GM18909 (cell line): ENCODE results near the gene CCDC120.

Experiments
- ATAC-seq: cut with Tn5 transposase; IDR thresholded peaks from one replicate; pipeline ENCODE4 v1.9.1; 2021; ENCODE audit warnings: mild to moderate bottlenecking; ENCODE audit not compliant: unreplicated experiment, poor library complexity

Gene CCDC120, protein sequence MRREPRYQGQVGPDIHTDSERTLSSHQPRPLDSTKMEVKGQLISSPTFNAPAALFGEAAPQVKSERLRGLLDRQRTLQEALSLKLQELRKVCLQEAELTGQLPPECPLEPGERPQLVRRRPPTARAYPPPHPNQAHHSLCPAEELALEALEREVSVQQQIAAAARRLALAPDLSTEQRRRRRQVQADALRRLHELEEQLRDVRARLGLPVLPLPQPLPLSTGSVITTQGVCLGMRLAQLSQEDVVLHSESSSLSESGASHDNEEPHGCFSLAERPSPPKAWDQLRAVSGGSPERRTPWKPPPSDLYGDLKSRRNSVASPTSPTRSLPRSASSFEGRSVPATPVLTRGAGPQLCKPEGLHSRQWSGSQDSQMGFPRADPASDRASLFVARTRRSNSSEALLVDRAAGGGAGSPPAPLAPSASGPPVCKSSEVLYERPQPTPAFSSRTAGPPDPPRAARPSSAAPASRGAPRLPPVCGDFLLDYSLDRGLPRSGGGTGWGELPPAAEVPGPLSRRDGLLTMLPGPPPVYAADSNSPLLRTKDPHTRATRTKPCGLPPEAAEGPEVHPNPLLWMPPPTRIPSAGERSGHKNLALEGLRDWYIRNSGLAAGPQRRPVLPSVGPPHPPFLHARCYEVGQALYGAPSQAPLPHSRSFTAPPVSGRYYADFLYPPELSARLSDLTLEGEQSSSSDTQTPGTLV

GRCh38 chrX:49058794-49059193 lies at the start of gene CCDC120:
Gene CCDC120, plus strand, starts transcription at chrX:49058999. Its CDS starts 3,043 bp downstream, at chrX:49062042.
- ATAC-seq: no peak

- no peak for ATAC-seq
Measured at GRCh38 chrX:49019050-49019449, 39.7 kb upstream of the CCDC120 start.

DNA sequence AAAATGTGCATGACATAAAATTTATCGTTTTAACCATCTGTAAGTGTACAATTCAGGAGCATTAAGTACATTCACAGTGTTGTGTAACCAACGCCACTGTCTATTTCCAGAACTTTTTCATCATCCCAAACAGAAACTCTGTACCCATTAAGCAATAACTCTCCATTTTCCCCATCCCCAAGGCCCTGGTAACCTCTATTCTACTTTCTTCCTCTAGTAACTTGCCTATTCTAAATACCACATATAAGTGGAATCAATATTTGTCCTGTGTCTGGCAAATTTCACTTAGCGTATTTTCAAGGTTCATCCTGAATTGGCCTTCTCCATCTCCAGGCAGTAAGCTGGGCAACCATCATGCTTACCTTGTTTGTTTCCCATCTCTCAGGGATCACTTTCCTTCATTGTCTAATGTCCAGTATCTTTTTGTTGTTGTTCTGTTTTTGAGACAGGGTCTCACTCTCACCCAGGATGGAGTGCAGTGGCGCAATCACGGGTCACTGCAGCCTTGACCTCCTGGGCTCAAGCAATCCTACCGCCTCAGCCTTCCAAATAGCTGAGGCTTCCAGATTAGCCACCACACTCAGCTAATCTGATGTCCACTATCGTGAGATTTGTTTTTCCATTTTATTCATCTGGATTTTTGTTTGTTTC lies 39.1 kb upstream of the CCDC120 start:
- ATAC-seq: no peak

DNA sequence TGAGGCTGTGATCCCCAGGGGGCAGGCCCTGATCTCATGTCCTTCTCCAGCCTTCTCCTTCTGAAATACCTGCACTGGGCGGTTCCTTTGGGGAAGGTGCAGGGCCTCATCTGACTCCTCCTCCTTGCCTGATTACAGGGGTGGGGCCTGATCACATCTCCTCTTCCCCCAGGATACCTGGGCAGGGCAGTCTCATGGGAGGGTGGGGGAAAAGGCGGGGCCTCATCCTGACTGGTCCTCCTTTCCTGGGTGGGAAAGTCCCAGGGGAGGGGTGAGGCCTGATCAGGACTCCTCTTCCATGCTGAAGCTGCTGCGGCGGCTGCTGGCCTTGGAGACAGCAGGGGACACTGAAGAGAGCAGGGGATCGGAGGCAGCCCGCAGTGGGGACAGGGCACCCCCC lies 28.9 kb upstream of the CCDC120 start:
- ATAC-seq: no peak

DNA sequence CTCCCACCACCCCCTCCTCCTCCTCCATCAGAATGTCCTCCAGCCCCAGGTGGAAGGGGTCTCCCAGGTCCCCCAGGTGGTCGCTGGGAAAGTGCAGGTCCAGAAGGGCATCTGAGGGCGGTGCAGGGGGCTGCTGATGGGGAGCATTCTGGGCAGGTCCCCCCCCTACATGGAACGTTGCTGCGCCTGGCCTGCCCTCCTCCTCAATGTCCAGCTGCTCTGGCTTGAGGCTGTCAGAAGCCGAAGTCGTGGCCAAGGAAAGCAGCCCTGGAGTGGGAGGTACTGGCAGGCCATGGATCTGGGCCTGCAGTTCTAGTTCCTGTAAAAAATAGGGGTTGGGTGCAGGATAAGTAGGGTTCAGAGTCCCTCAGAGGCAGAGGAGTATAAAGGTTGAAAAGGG lies 28.5 kb upstream of the CCDC120 start:
- no peak for ATAC-seq

DNA sequence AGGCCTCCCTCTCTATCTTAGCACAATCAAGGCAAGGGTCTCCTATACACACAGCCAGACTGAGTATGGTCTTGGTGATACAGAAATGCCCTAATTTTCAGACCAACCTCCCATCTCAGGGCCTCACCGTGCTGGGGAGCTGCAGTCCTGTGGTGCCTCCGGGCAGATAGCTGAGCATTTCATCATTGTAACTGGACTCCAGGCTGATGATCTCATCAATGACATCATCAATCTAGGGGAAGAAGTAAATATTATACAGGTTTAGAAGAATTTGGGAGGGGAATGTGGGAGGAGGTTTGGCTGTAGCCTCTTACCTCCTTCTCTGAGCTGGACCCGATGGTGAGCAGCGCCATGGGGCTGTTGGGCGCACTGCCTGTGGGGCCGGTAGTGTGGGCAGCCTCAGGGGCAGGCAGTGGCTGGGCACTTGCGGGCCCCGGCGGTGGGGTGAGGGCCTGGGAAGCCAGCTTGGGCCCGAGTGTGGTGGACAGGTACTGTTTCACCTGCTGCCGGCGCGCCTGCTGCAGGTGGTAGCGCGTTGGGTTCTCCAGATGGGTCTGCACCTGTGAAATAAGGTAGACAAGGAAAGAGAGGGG lies 20.8 kb upstream of the CCDC120 start:
- no peak for ATAC-seq

- ATAC-seq: no peak
Measured at GRCh38 chrX:49039598-49040375, 19.0 kb upstream of the CCDC120 start.

DNA sequence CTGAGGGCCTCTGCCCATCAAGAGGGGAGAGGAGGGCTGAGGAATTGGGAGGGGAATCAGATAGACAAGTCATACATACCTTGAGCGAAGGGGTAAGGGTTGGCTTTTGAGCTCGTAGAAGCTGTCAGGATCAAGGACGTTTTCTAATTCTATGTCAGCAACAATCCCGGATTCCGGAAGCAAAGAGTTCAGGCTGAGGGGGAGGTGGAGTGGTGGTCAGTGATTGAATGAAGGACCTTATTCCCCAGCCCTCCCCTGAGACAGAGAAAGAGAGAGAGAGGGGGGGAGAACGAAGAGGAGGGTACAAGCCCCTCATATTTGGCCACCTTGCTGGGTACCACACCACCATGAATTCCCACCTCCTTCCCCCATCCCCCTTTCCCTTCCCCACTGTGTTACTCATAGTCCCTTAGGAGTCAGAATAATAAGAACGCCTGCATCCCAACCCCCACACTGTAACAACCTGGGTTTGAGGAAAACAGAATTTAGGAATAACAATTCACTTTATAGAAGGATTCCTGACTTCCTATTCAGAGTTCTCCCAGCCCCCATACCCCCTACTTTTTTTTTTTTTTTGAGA lies 18.3 kb upstream of the CCDC120 start:
- ATAC-seq: no peak

- ATAC-seq: no peak
Measured at GRCh38 chrX:49041744-49042580, 16.8 kb upstream of the CCDC120 start.

DNA sequence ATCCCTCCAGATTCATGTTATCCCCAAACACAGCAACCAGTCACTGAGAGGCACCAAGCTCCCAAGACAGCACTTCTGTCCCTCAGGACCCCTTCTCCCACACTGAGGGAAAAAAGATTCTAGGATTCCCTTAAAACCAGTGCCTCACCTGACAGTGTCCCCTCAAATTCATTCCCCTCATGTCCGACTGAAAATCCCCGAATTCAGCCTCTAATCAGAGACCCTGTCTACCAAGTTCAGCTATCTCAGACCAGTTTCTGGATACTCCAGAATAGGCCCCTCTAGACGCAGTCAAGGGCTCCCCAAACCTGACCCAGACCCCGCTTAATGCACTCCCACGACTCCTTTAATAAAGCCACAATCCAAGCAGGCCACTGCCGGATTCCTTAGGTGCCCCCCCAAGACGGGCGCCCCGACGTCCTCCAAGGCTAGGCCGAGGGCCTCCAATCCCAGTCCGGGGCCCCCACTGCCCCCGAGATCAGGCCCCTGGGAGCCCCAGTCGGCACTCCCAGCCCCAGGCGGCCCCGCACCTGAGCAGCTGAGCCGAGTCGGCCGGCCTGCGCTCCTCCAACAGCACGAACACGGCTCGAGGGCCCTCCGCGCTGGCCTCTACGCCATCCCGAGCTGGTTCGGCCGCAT lies 16.1 kb upstream of the CCDC120 start:
- ATAC-seq: peak; percentile 13

DNA sequence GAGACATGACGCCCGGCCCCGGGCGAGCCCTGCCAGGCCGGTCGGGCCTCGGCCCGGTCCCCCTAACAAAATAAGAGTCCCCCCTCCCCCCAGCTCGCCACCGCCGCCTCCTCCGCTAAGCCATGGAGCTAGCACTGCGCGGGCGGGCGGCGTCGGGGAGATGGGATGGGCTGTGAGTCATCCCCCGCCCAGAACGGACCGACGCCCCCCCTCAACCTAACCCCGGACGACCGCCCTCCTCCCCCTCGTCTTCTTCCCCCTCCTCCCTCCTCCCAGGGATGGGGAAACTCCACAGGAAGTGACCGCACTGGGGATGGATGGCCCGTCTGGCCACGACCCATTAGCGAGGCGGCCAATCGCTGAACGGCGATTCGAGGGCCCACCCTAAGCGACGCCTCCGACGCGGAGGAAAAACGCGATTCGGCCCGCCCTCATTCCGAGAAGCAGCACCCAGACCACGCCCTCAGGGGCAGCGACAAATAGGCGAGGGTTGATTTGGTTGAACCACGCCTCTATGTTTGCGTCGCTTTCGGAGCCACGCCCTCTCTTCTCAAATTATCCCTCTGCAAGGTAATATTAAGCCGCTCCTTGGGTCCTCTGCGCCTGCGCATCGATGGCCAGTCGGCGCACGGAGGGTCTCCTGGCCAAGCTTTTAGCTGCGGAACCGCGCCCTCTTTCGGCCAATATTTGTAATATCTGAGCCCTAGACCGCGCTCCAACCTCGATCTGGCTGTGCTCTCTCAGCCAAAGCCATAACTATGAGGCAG lies 15.4 kb upstream of the CCDC120 start, which contains the start of gene TFE3:
TSS of gene TFE3 (minus strand) at position 138 of the 767 bp plus-strand sequence. CDS start at position 7, 131 bp downstream.
- ATAC-seq: peak; percentile 87

- no peak for ATAC-seq
Measured at GRCh38 chrX:49043987-49044281, 14.9 kb upstream of the CCDC120 start.

- ATAC-seq: peak; percentile 53
Measured at GRCh38 chrX:49053223-49054072, 5.4 kb upstream of the CCDC120 start.

GRCh38 chrX:49054073-49054762 lies 4.6 kb upstream of the CCDC120 start:
- ATAC-seq: no peak

- no peak for ATAC-seq
Measured at GRCh38 chrX:49059201-49059600, 402 bp downstream of the CCDC120 start.

GRCh38 chrX:49059681-49060085 lies 884 bp downstream of the CCDC120 start:
- no peak for ATAC-seq
